Erythroblast (primary cell): ENCODE results near the gene SERINC3.

Experiments
- GATA1 ChIP-seq: IDR thresholded peaks from 2 replicates; pipeline ENCODE4 v1.6.1; 2011; ENCODE audit warnings: low read depth, mild to moderate bottlenecking, control low read depth, low read length, moderate library complexity
- POLR2A ChIP-seq: IDR thresholded peaks from 2 replicates; pipeline ENCODE4 v1.6.1; 2011; ENCODE audit warnings: mild to moderate bottlenecking, low read length

GRCh38 chr20:44542890-44543289, 21.0 kb upstream of the SERINC3 start:
- TF ChIP-seq POLR2A (no peak), GATA1 (no peak)
